ENCODE measurements around the gene LSR.

Gene LSR

GRCh38 chr19:35306473-35307246 is 57.9 kb downstream of the LSR start:
- TF ChIP-seq ZNF692 (tag by site-specific recombination; IDR thresholded peaks at IDR 0.05): no peak
- TF ChIP-seq ZNF121 (tag by site-specific recombination; IDR thresholded peaks at IDR 0.05): peak; percentile 100
- no peak for TF ChIP-seq EGR2 (tag by site-specific recombination; IDR thresholded peaks at IDR 0.05; ENCODE audit: low read depth)
- peak; percentile 80 for TF ChIP-seq CTCF (tag by site-specific recombination; IDR thresholded peaks at IDR 0.05)
- TF ChIP-seq ZNF639 (tag by site-specific recombination; IDR thresholded peaks at IDR 0.05): no peak
- peak; percentile 84 for TF ChIP-seq ZBTB17 (tag by site-specific recombination; IDR thresholded peaks at IDR 0.05)
- TF ChIP-seq PRDM10 (tag by site-specific recombination; IDR thresholded peaks at IDR 0.05): no peak
- peak; percentile 13; the same call in 1 of the 2 replicates for TF ChIP-seq SALL2 (tag by site-specific recombination; IDR thresholded peaks at IDR 0.05; ENCODE audit: borderline replicate concordance)
- H3K36me3 ChIP-seq (ENCODE audit: control insufficient read depth in 2 of 2, insufficient read depth in 1 of 2, low read length in 2 of 2): no peaks in the 10 kb centered on the region
- no peaks in the 10 kb centered on the region for H3K4me1 ChIP-seq (ENCODE audit: control insufficient read depth, insufficient read depth, low read length)
- ChIA-PET POLR2A (no interaction called here), CTCF (interaction anchor here (0.7 to 2.3 kb wide), 19 partner anchors 9 to 440 kb away, joined by 3 to 11 read pairs (median 4); no protein-coding TSS in a partner anchor)
- no peak overlapping the region for H3K4me3 ChIP-seq (ENCODE audit: low read depth, low read length)
- no peaks in the 10 kb centered on the region for H3K9me3 ChIP-seq (ENCODE audit: control insufficient read depth, insufficient read depth, low read depth, low read length)
- H3K27ac ChIP-seq (ENCODE audit: extremely low read depth, low read depth, low read length): no peak overlapping the region

GRCh38 chr19:35307931-35308330 is 59.1 kb downstream of the LSR start:
- Histone ChIP-seq H3K9me3 (ENCODE audit: control insufficient read depth, insufficient read depth, low read depth, low read length) (no peaks in the 10 kb centered on the region), H3K36me3 (ENCODE audit: control insufficient read depth in 2 of 2, insufficient read depth in 1 of 2, low read length in 2 of 2) (no peaks in the 10 kb centered on the region), H3K4me3 (ENCODE audit: low read depth, low read length) (no peak overlapping the region), H3K27ac (ENCODE audit: extremely low read depth, low read depth, low read length) (no peak overlapping the region), H3K4me1 (ENCODE audit: control insufficient read depth, insufficient read depth, low read length) (no peaks in the 10 kb centered on the region)
- TF ChIP-seq ZXDB (tag by site-specific recombination; IDR thresholded peaks at IDR 0.05) (no peak), ZNF211 (tag by site-specific recombination; IDR thresholded peaks at IDR 0.05; ENCODE audit: low read depth) (no peak), ZNF580 (tag by site-specific recombination; IDR thresholded peaks at IDR 0.05) (no peak), ZNF747 (tag by site-specific recombination; IDR thresholded peaks at IDR 0.05) (no peak), ZBTB26 (tag by site-specific recombination; optimal IDR thresholded peaks at IDR 0.05) (no peak), ZNF280D (tag by site-specific recombination; IDR thresholded peaks at IDR 0.05) (no peak), ZNF391 (tag by site-specific recombination; IDR thresholded peaks at IDR 0.05; ENCODE audit: borderline replicate concordance, low read depth) (no peak), ZNF654 (tag by site-specific recombination; IDR thresholded peaks at IDR 0.05; ENCODE audit: low read depth) (no peak)
- POLR2A ChIA-PET: no interaction called here
- CTCF ChIA-PET: interaction anchor here (0.6 to 2.4 kb wide), 7 partner anchors 8 to 604 kb away, joined by 3 to 11 read pairs (median 7); no protein-coding TSS in a partner anchor
